ES-I3 (cell line): Measurements from ENCODE around the gene C15orf39.

ENCODE experiments used
- H3K36me3 ChIP-seq: 2 replicates; pipeline ENCODE4 v1.6.1; 2013; ENCODE audit warnings: mild to moderate bottlenecking, low read length, control low read depth, moderate library complexity; ENCODE audit not compliant: insufficient read depth
- H3K4me1 ChIP-seq: 2 replicates; pipeline ENCODE4 v1.6.1; 2013; ENCODE audit warnings: mild to moderate bottlenecking, control low read depth, low read length; ENCODE audit not compliant: insufficient read depth
- H3K9ac ChIP-seq: 2 replicates; pipeline ENCODE4 v1.6.1; 2013; ENCODE audit warnings: low read depth, mild to moderate bottlenecking, low read length, moderate library complexity
- H3K9me3 ChIP-seq: 2 replicates; pipeline ENCODE4 v1.6.1; 2013; ENCODE audit warnings: mild to moderate bottlenecking, low read length, moderate library complexity; ENCODE audit not compliant: control insufficient read depth, insufficient read depth

Gene C15orf39

GRCh38 chr15:75178938-75179745, 22.5 kb upstream of the C15orf39 start:
- no peaks in the 10 kb centered on the region; the same call in 1 of the 2 replicates for H3K9me3 ChIP-seq
- peaks cover 27% of the 10 kb centered on the region for H3K4me1 ChIP-seq
- peak overlapping the region; percentile 48 for H3K9ac ChIP-seq
- H3K36me3 ChIP-seq = no peaks in the 10 kb centered on the region

DNA sequence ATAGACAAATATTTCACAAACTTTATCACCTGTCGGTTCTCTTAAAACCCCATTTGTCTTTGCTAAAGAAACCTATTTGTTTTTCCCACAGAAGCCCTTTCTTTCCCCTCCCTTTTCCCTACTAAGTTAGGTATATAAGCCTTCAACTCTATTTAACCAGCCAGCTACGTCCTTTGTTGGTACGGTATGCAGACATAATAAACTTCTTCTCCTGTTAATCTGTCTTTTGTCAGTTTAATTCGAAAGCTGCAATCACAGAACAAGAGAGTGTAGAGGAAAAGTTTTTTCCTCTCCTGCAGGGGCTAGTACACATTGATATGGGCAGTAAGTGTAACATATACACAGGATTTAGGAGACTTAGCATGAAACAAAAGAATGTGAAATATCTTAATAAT, 21.9 kb upstream of the C15orf39 start:
- Histone ChIP-seq H3K4me1 (peaks cover 27% of the 10 kb centered on the region), H3K9me3 (no peaks in the 10 kb centered on the region; the same call in 1 of the 2 replicates), H3K36me3 (no peaks in the 10 kb centered on the region), H3K9ac (no peak overlapping the region; the same call in 1 of the 2 replicates)

GRCh38 chr15:75181780-75182179, 19.9 kb upstream of the C15orf39 start:
- H3K9ac ChIP-seq = no peak overlapping the region
- H3K4me1 ChIP-seq = peaks cover 27% of the 10 kb centered on the region
- no peaks in the 10 kb centered on the region; the same call in 1 of the 2 replicates for H3K9me3 ChIP-seq
- no peaks in the 10 kb centered on the region for H3K36me3 ChIP-seq

GRCh38 chr15:75182187-75183131, 19.2 kb upstream of the C15orf39 start:
- Histone ChIP-seq H3K4me1 (peaks cover 24% of the 10 kb centered on the region), H3K9me3 (no peaks in the 10 kb centered on the region; the same call in 1 of the 2 replicates), H3K36me3 (no peaks in the 10 kb centered on the region), H3K9ac (no peak overlapping the region)

- H3K36me3 ChIP-seq = no peaks in the 10 kb centered on the region
- peaks cover 6% of the 10 kb centered on the region; the same call in 1 of the 2 replicates for H3K4me1 ChIP-seq
- H3K9ac ChIP-seq = no peak overlapping the region
- H3K9me3 ChIP-seq = no peaks in the 10 kb centered on the region
Observed at GRCh38 chr15:75185271-75186029, 16.2 kb upstream of the C15orf39 start.

DNA sequence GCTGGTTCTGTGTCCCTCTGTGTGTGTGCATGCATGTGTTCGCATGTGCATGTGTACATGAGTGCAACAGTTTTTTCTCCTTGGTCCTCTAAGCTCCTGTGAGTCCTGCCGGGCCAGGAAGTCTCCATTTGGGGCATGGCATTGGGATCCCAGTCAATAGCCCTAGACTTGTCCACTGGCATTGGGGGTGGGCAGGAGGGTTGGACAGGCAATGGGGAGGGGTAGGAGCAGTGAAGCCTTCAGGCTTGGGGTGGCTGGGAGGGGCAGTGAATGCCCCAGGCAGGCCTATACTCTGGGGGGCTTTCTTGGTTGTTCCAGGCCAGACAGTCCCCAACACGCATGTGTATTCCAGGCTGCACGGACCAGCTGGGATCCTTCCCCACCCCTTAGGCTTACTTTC, 15.6 kb upstream of the C15orf39 start:
- peaks cover 4% of the 10 kb centered on the region for H3K9me3 ChIP-seq
- no peak overlapping the region for H3K9ac ChIP-seq
- H3K36me3 ChIP-seq = no peaks in the 10 kb centered on the region
- H3K4me1 ChIP-seq = peaks cover 6% of the 10 kb centered on the region; the same call in 1 of the 2 replicates

GRCh38 chr15:75188499-75188898, 13.2 kb upstream of the C15orf39 start:
- H3K36me3 ChIP-seq = no peaks in the 10 kb centered on the region
- peaks cover 7% of the 10 kb centered on the region for H3K9me3 ChIP-seq
- no peak overlapping the region for H3K9ac ChIP-seq
- peaks cover 7% of the 10 kb centered on the region for H3K4me1 ChIP-seq

DNA sequence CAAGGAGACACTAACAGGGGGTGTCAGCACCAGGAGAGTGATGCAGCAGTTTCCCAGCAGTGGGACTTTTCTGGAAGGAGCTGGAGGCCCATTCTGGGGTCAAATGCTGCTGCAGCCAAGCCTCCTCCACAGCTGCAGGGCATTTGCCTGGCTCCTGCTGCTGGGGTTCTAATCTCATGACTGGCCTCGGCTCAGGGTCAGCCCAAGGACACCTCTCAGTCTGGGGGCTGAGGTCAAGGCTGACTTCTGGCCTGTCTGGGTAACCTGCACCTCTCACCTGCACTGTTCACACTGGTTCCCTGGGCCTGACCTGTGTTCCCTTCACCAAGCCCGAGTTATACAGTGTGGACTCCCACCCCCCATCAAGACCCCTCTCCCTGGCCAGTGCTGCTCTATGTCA, 10.4 kb upstream of the C15orf39 start:
- H3K4me1 ChIP-seq = peaks cover 17% of the 10 kb centered on the region
- no peaks in the 10 kb centered on the region for H3K36me3 ChIP-seq
- H3K9ac ChIP-seq = no peak overlapping the region
- peaks cover 7% of the 10 kb centered on the region for H3K9me3 ChIP-seq

DNA sequence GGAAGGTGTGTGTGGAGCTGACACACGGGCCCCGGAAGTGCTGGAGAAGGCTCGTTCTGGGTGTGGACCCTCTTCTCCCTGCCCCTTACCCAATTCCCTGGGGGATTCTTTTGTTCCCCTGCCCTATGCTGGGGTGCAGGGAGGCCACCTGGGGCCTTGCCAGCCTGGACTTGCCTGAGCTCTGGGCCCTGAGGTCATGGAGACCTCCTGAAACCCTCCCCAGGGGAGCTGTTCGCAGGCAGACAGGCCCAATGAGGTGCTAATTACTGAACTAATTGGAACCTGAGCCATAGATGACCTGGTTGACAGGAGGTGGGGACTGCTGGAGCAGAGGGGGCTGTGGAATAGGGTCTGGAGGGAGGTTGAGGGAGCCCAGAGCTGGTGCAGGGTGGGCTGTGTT, 9.4 kb upstream of the C15orf39 start:
- peaks cover 7% of the 10 kb centered on the region for H3K9me3 ChIP-seq
- no peak overlapping the region for H3K9ac ChIP-seq
- H3K36me3 ChIP-seq = no peaks in the 10 kb centered on the region
- H3K4me1 ChIP-seq = peaks cover 18% of the 10 kb centered on the region

DNA sequence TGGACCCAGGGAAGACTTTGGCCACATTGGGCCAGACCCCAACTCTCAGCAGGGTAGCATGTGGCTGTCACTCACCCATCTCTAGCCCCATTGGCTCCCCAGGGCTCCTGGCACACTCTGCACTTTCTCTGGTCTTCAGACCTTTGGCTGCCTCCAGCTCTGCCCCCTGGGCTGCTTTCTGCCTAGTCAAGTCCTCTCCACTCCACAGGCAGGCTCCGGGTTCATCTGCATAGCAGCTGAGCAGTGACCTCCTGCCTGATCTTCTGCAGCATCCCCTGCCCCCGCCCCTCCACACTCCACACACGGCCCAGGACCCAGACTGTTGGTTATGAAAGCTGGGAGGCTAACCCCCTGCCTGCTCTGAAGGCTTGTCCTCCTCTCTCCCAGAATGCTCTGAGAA, 8.4 kb upstream of the C15orf39 start:
- H3K9me3 ChIP-seq = peaks cover 7% of the 10 kb centered on the region
- no peaks in the 10 kb centered on the region for H3K36me3 ChIP-seq
- H3K9ac ChIP-seq = no peak overlapping the region
- peaks cover 18% of the 10 kb centered on the region for H3K4me1 ChIP-seq

DNA sequence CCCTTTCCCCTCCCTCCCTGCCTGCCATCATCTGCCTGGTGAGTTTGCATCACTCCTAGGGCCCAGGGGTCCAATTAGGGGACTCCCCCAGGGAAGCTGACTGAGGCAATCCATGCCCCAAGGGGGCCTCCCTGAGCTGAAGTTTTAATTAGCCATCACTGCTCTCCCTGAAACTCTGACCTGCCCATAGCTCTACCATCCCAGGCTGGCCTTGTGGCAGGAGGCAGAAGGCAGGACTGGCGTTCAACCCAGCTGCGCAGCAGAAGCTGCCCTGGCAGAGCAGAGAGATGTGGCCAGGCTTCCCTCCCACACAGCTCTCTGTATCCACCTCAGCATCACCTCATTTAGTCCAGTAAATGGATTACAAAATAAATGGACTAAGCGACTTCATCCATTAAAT, 7.7 kb upstream of the C15orf39 start:
- H3K4me1 ChIP-seq = peaks cover 21% of the 10 kb centered on the region
- peaks cover 7% of the 10 kb centered on the region for H3K9me3 ChIP-seq
- no peak overlapping the region for H3K9ac ChIP-seq

DNA sequence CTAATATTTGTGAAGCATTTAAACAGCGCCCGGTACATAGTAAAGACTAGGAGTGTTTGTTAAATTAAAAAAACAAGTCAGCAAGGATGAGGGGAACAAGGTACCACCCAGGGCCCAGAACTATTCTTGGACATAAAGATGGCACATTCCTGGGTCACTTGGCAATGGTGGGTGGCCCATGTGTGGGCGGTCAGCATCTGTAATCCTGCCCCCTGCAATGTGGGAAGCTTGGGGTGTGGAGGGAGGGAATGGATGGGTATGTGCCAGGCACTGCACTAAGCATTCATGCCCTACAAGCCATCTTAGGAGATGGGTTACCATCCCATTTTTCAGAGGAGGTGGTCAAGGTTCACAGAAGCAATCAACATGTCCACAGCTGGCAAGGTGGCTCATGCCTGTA, 7.3 kb upstream of the C15orf39 start:
- H3K9me3 ChIP-seq = peaks cover 7% of the 10 kb centered on the region
- no peaks in the 10 kb centered on the region for H3K36me3 ChIP-seq
- H3K9ac ChIP-seq = no peak overlapping the region
- H3K4me1 ChIP-seq = peaks cover 25% of the 10 kb centered on the region

More for the DNA sequence above, 7.7 kb upstream of the C15orf39 start:
- H3K36me3 ChIP-seq = no peaks in the 10 kb centered on the region

DNA sequence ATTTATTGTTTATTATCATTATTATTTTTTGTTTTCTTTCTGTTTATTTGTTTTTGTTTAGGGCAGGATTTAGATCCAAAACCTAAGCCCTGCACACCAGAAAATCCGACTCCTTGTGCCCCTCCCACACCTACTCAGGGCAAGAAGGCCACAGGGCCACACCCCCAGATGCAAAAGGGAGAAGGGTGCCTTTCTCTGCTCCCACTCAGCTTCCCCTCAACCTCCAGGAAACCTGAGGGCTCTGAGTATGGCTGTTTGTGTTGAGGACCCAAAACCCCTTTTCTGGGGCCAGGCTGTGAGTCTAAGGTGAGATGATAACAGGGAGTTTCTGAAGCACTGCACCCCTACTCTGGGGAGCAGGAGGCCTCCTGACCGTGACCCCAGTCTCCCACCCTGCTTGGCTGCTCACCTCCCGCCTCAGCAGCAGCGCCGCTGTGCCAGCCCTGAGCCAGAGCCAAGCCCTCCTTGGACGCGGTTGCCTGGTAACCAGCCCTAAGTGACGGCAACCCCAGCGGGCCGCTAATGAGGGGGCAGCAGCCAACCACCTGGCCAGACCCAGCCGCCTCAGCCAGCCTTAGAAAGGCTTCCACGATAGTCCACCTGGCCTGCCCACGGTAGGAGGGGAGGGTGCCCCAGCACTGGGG, 6.4 kb upstream of the C15orf39 start:
- Histone ChIP-seq H3K9me3 (peaks cover 7% of the 10 kb centered on the region), H3K9ac (no peak overlapping the region), H3K36me3 (no peaks in the 10 kb centered on the region), H3K4me1 (peaks cover 32% of the 10 kb centered on the region)
